Measurements from ENCODE around the gene IP6K3.

DNA sequence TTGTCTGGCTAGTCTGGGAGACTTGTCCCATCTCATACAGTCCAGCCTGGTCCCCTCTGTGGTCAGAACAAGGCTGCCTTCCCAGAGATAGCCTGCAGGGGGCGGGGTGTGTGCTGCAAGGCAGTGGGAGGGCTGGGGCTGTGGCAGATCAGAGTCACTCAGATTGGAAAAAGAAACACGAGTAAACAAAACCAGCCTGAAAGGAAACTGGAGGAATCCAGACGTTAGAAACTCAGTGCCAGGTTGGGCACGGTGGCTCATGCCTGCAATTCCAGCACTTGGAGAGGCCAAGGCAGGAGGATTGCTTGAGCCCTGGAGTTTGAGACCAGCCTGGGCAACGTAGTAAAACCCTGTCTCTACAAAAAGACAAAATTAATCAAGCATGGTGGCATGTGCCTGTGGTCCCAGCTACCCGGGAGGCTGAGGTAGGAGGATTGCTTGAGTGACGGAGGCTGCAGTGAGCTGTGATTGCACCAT, 22.0 kb upstream of the IP6K3 start:
- TF ChIP-seq, protein P1, sequence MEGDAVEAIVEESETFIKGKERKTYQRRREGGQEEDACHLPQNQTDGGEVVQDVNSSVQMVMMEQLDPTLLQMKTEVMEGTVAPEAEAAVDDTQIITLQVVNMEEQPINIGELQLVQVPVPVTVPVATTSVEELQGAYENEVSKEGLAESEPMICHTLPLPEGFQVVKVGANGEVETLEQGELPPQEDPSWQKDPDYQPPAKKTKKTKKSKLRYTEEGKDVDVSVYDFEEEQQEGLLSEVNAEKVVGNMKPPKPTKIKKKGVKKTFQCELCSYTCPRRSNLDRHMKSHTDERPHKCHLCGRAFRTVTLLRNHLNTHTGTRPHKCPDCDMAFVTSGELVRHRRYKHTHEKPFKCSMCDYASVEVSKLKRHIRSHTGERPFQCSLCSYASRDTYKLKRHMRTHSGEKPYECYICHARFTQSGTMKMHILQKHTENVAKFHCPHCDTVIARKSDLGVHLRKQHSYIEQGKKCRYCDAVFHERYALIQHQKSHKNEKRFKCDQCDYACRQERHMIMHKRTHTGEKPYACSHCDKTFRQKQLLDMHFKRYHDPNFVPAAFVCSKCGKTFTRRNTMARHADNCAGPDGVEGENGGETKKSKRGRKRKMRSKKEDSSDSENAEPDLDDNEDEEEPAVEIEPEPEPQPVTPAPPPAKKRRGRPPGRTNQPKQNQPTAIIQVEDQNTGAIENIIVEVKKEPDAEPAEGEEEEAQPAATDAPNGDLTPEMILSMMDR (IDR thresholded peaks at IDR 0.05), result peak; percentile 68
- TF ChIP-seq EZH2 (IDR thresholded peaks at IDR 0.05; ENCODE audit: borderline replicate concordance, insufficient read depth, low read depth, low read length, poor library complexity, severe bottlenecking), result no peak
